ENCODE data around the gene JAKMIP2.
"Not testable (repeated sequence)": the region's sequence is repeated elsewhere in the genome, so short reads cannot be mapped to it uniquely, and the experiment has no call there.

The JAKMIP2 gene

DNA sequence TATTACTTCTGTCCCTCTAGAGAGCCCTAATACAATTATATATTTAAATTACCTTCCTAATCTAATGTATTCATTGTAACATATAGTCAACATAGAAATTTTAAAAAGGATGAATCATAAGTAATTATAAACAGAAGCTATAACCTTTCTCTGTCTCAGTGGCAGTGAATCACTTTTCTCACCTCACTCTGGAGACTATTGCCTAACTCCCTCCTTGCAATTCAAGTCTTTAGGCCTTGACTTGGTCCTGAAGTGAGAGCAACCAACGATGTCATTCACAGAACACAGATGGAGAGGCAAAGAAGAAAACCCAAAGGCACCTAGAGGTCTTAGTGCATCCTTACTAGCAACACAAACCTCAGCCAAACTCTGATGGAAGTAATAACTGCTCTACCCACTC lies 139.4 kb downstream of the JAKMIP2 start:
- no peak for DNase-seq

DNA sequence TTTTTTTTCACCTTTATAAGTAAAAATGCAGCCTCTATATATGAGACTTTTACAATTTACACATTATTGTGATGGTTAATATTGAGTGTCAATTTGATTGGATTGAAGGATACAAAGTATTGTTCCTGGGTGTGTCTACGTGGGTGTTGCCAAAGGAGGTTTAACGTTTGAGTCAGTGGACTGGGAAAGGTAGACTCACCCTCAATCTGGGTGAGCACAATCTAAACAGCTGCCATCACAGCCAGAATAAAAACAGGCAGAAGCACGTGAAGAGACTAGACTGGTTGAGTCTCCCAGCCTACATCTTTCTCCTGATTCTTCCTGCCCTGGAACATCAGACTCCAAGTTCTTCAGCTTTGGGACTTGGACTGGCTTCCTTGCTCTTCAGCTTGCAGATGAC lies 139.9 kb downstream of the JAKMIP2 start:
- DNase-seq = no peak

GRCh38 chr5:147639321-147639720 lies 143.2 kb downstream of the JAKMIP2 start:
- no peak for DNase-seq

DNA sequence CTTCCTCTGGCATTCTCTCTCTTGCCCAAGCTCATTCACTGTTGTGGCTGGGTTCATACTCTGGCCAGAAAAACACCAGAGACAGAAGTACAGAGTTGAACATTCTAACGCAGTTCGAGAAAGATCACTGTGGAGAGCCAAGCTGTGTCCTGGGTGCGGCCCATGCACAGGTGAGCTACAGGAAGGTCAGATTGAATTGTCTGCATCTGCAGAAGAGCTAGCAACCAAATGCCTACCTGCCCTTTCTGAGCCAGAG lies 145.9 kb downstream of the JAKMIP2 start:
- no peak for DNase-seq

GRCh38 chr5:147635882-147636728 lies 146.4 kb downstream of the JAKMIP2 start:
- no peak for DNase-seq

DNA sequence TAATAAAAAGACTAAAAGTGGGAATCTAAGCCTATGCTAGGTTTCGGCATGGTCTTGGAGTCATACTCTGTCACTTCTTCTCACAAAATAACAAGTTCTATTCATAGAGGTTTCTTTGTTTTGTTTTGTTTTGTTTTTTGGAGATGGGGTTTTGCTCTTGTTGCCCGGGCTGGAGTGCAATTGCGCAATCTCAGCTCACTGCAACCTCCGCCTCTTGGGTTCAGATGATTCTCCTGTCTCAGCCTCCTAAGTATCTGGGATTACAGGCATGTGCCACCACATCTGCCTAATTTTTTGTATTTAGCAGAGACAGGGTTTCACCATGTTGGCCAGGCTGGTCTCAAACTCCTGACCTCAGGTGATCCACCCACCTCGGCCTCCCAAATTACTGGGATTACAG lies 147.1 kb downstream of the JAKMIP2 start:
- not testable (repeated sequence) for DNase-seq

- DNase-seq = no peak
Observed at GRCh38 chr5:147633173-147633572, 149.4 kb downstream of the JAKMIP2 start.

- no peak for DNase-seq
Observed at GRCh38 chr5:147631428-147632003, 151.0 kb downstream of the JAKMIP2 start.

GRCh38 chr5:147629196-147629595 lies 153.3 kb downstream of the JAKMIP2 start:
- no peak for DNase-seq

DNA sequence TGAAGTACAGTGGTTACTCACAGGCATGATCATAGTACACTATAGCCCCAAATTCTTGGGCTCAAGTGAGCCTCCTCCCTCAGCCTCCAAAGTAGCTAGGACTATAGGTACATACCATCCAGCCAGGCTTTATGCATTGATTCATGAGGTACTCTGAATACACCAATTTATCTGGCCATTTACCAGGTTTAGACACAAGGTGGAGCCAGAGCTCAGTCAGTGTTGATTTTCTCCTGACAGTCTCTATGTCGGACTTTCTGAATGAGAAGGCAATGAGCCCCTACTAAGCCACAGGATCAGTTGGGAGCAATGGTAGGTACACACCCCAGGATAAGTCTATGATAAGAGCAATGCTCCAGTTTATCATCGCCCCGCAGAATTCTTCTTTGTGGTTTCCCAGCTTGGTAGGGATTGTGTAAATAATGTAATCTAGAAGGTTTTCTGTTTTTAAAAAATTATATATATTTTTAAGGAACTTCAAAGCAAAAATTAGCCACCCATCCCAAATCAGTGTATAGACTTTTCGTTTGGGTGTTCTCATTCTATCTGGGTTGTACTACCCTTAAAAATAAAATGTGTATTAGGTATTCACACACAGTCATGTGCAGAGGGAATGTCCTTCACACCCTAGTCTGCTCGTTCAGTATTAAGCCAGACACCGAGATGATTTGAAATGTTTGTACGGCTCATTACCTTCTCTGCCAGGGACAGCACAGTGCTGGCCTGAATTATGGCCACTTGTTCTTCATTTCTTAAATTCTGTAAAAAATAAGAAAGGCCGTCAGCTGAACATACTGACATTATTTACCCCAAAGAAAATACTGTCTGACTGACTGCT lies 154.3 kb downstream of the JAKMIP2 start:
- DNase-seq = peak; percentile 60

DNA sequence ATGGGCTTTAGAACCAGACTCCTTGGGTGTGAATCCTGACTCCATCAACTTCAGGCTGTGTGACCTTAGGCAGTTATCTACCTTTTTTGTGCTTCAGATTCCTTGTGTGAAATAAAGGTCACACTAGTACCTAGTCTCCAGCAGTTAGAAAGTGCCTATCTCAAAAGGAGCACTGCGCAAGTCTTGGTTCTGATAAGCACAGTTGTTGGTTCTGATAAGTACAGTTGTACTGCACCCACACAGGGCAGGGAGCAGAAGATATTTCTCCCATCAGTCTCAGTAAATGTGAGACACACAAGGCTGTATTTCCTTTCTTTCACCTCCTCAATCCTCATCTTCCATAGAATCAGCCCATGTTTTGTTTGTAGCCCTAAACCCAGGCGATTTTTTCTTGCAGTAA lies 156.1 kb downstream of the JAKMIP2 start:
- no peak for DNase-seq

DNA sequence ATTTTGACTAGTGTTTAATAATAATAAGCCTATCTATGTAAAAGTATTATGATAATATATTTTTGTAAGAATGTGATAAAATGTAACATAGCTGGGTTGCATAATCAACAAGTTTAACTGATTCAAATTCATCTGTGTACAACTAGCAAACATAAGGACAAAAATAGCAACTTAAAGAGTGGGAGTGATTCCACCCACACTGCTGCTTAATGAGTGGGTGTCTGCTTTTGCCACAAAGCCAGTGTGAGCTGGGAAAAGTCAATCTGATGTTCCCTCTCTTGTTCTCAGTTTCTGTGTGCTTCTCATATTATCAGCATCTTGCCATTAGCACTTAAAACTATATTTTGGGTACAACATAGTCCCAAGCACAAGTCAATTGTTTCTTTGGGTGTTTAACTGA lies 161.5 kb downstream of the JAKMIP2 start:
- DNase-seq = no peak

DNA sequence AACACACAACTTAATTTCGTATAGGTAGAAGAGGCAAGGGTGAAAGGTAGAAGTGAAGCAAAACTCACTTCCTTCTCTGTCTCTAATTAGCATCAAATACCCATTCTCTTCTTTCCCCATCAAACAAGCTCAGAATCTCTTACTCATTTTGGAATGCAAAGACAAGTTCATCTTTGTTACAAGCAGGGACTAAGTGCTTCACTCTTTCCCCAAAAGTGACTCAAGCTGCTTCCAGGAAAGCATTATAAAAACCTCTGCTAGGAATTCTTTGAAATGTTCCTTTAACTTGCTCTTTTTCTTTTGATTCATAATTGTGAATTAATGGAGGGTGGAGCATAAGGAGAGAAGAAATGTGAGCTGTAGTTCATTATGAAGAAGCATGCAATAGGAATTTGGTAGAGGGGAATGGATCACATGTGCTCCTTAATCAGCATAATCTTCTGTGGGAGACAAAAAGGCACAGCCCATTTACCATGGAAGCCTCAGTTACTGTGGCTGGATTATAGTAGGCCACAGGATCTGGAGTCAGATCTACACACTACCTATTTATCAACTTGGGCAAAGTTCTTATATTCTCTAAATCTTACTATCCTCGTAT lies 163.1 kb downstream of the JAKMIP2 start:
- no peak for DNase-seq

- no peak for DNase-seq
Observed at GRCh38 chr5:147617711-147618350, 164.7 kb downstream of the JAKMIP2 start.

DNA sequence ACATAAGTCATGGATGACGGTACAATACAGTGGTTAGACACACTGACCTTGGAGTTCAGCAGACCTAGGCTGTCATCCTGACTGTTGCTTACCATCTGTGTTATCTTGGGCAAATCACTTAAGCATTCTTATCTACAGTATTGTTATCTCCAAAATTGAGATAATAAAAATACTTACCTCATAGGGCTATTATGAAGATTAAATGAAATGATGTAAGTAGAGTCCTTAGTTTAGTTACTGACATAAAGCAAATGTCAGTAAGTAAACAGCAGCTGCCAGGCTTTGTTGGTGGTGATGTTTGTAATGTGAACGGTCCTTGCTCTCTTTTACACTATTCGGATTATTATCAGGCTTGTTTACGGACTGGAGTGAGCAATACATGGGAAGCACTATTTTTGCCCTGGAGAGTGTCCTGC lies 165.3 kb downstream of the JAKMIP2 start:
- no peak for DNase-seq

DNA sequence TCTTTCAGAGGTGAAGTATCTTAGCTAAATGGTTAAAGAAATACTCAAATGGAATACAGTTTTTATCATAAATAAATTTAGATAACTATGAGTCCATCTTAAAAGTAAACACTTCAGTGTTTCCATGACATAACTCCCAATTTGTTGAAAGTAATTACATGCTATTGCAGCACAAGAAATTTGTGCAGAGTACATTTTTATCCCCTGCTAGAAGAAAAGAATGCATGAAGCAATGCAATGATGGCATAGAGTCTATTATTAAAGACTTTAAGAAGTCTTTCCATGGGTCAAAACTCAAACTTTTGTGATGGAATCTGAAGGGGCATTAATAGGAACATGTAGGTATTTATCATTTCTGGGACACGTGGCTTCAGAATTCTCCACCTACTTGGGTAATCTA lies 166.1 kb downstream of the JAKMIP2 start:
- no peak for DNase-seq

DNA sequence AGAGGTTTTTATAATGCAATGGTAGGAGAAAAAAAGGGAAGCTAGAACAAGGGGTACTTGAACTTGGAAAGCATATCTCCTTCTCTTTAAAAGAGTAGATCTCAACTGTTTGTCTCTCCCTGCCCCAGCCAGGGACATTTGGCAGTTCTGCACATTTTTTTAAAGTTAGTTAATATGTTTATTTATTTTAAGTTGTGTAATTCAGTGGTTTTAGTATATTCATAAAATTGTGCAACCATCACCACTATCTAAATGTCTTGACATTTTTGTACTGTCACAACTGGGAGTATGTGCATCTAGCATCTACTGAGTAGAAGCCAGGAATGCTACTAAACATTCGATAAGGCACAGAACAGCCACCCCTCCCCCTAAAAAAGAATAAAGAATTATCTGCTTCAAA lies 169.2 kb downstream of the JAKMIP2 start:
- no peak for DNase-seq

DNA sequence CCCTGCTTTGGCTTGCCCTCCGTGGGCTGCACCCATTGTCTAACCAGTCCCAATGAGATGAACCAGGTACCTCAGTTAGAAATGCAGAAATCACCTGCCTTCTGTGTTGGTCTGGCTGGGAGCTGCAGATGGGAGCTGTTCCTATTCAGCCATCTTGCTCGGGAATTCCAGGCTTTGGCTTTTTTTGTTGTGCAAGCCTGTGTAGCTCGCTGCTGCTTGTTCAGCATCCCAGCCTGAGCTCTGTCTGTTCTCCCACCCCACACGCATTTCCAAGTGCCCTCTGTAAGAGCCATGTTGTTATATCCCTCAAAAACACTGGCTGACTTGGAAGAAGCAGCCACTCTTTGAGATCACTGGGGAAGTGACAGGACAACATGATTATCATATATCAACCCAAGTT lies 171.0 kb downstream of the JAKMIP2 start:
- DNase-seq = no peak

DNA sequence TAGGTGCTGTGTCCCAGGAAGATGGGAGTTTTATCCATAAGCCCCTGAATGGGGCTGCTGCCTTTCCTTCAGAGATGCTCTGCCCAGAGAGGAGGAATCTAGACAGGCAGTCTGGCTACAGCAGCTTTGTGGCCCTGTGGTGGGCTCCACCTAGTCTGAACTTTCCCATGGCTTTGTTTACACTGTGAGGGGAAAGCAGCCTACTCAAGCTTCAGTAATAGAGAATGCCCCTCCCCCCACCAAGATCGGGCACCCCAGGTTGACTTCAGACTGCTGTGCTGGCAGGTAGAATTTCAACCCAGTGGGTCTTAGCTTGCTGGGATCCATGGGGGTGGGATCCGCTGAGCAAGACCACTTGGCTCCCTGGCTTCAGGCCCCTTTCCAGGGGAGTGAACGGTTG lies 171.7 kb downstream of the JAKMIP2 start:
- no peak for DNase-seq

GRCh38 chr5:147601652-147602051 lies 180.9 kb downstream of the JAKMIP2 start:
- DNase-seq = no peak

- no peak for DNase-seq
Observed at GRCh38 chr5:147591120-147591519, 191.4 kb downstream of the JAKMIP2 start.

DNA sequence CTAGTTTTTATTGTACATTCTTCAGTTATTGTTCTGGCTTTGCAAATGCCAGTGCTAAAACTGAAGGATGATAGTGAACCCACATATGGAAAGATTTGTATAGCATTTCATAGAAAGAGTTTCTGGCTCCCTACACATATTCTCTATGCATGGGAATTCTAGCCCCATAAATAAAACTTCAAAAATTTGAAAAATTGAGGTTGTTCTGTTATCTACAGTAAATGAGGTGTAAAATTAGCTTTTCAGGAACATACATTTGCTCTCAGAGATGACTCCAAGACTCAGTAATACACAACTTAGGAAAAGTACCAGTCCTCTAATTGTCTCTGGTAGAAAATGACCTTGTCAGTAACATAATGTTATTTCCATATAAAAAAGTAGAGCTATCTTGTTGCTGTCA lies 192.4 kb downstream of the JAKMIP2 start:
- DNase-seq = no peak

DNA sequence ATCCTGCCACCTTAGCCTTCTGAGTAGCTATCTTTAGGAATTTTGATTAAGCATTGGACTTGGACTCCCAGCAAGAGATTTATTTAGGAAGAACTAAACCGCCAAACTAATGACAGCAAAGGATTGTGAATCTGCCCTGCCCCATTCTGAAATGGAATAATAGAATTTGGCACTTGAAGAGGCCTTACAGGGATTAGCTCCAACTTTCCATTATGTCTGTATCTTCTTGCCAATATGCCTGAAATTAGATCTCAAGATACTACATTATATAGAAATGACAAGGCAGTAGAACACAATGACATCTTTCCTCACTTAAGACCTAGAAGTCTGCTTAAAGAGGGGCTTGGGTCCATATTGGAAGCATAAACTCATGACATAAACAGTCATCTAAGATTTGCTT lies 195.7 kb downstream of the JAKMIP2 start:
- DNase-seq = no peak
